HUDEP-2 (cell line): ENCODE data around the gene TCP11.

ENCODE experiments used
- DNase-seq, 76 experiments: peaks; one replicate each; lab custom pipeline; 2025; ENCODE audit not compliant: unreplicated experiment in 76 of 76; lab: John Stamatoyannopoulos, UW

Gene TCP11

GRCh38 chr6:35096129-35096862 is 44.8 kb downstream of the TCP11 start:
- DNase-seq = no peak

GRCh38 chr6:35094183-35094582 is 47.0 kb downstream of the TCP11 start:
- no peak for DNase-seq

- DNase-seq = no peak
Measured at GRCh38 chr6:35093783-35094182, 47.4 kb downstream of the TCP11 start.

- no peak for DNase-seq
Measured at GRCh38 chr6:35093118-35093445, 48.1 kb downstream of the TCP11 start.

- DNase-seq = no peak
Measured at GRCh38 chr6:35092362-35093117, 48.6 kb downstream of the TCP11 start.

GRCh38 chr6:35091346-35092083 is 49.6 kb downstream of the TCP11 start:
- no peak for DNase-seq

- DNase-seq = no peak
Measured at GRCh38 chr6:35090734-35091133, 50.4 kb downstream of the TCP11 start.

- peak in 45 of 76 experiments; percentile 7 to 75 (median 31) for DNase-seq
Measured at GRCh38 chr6:35089935-35090505, 51.1 kb downstream of the TCP11 start.

GRCh38 chr6:35089216-35089934 is 51.8 kb downstream of the TCP11 start:
- no peak for DNase-seq

GRCh38 chr6:35088281-35089215 is 52.6 kb downstream of the TCP11 start:
- no peak for DNase-seq

- DNase-seq = no peak
Measured at GRCh38 chr6:35087361-35088280, 53.5 kb downstream of the TCP11 start.

- DNase-seq = no peak
Measured at GRCh38 chr6:35086636-35087360, 54.3 kb downstream of the TCP11 start.

GRCh38 chr6:35086282-35086632 is 54.9 kb downstream of the TCP11 start:
- no peak for DNase-seq

GRCh38 chr6:35085359-35086281 is 55.5 kb downstream of the TCP11 start:
- DNase-seq = no peak

- no peak for DNase-seq
Measured at GRCh38 chr6:35084511-35085203, 56.5 kb downstream of the TCP11 start.

GRCh38 chr6:35084041-35084491 is 57.1 kb downstream of the TCP11 start:
- peak in 5 of 76 experiments; percentile 3 to 34 (median 18) for DNase-seq
